Neural cell (in vitro differentiated cells): ENCODE data around the gene MIB1. TPM values are rescaled to one million over a fixed set of nuclear protein-coding genes. Genes with fewer than 3 reads are reported as not detected.

Experiments
- H2AFZ ChIP-seq: fragments of 200-600, 300-800 bp; sonication (generic), shearing (Covaris generic); 2 replicates; pipeline ENCODE4 v1.6.0; 2014; ENCODE audit warnings: low read depth, mild to moderate bottlenecking, antibody characterized with exemption, low read length, moderate library complexity
- H3F3A ChIP-seq: fragments of 200-600 bp; shearing (Covaris generic); 2 replicates; pipeline ENCODE4 v1.6.1; 2016; ENCODE audit warnings: mild to moderate bottlenecking, moderate library complexity, mixed read lengths, antibody characterized with exemption, low read length; ENCODE audit not compliant: insufficient read depth, poor library complexity, severe bottlenecking
- H3K27ac ChIP-seq: fragments of 200-600, 300-800 bp; sonication (generic), shearing (Covaris generic); 2 replicates; pipeline ENCODE4 v1.5.1; 2014; ENCODE audit warnings: mild to moderate bottlenecking, low read length, moderate library complexity
- H3K27me3 ChIP-seq: fragments of 300-800, 200-600 bp; sonication (generic), shearing (Covaris generic); 2 replicates; pipeline ENCODE4 v1.6.0; 2014; ENCODE audit warnings: mild to moderate bottlenecking, low read depth, low read length, moderate library complexity; ENCODE audit not compliant: insufficient read depth
- H3K36me3 ChIP-seq: fragments of 300-800, 200-600 bp; sonication (generic), shearing (Covaris generic); 2 replicates; pipeline ENCODE4 v1.5.1; 2014; ENCODE audit warnings: mild to moderate bottlenecking, antibody characterized with exemption, low read length, moderate library complexity; ENCODE audit not compliant: insufficient read depth
- H3K4me2 ChIP-seq: fragments of 300-800, 200-600 bp; sonication (generic), shearing (Covaris generic); 2 replicates; pipeline ENCODE4 v1.6.0; 2014; ENCODE audit warnings: mild to moderate bottlenecking, low read length
- H3K4me3 ChIP-seq: fragments of 300-800, 200-600 bp; sonication (generic), shearing (Covaris generic); 2 replicates; pipeline ENCODE4 v1.5.1; 2014; ENCODE audit warnings: mild to moderate bottlenecking, low read length, moderate library complexity
- H3K79me2 ChIP-seq: fragments of 200-600 bp; shearing (Covaris generic); replicated peaks from 2 replicates; pipeline ENCODE4 v1.6.0; 2014; ENCODE audit warnings: mild to moderate bottlenecking, low read length, moderate library complexity; ENCODE audit not compliant: insufficient read depth
- H3K9ac ChIP-seq: fragments of 300-800, 200-600 bp; sonication (generic), shearing (Covaris generic); 2 replicates; pipeline ENCODE4 v1.6.1; 2016; ENCODE audit warnings: mild to moderate bottlenecking, low read length, mixed read lengths
- H3K9me2 ChIP-seq: fragments of 200-600 bp; shearing (Covaris generic); 2 replicates; pipeline ENCODE4 v1.6.1; 2016; ENCODE audit warnings: mild to moderate bottlenecking, low read length, mixed read lengths; ENCODE audit not compliant: insufficient read depth
- H3K9me3 ChIP-seq: fragments of 200-600, 300-800 bp; sonication (generic), shearing (Covaris generic); 2 replicates; pipeline ENCODE4 v1.6.1; 2016; ENCODE audit warnings: mild to moderate bottlenecking, mixed run types, low read length, moderate library complexity, mixed read lengths
- H4K20me1 ChIP-seq: fragments of 200-600 bp; shearing (Covaris generic); 2 replicates; pipeline ENCODE4 v1.6.1; 2016; ENCODE audit warnings: mild to moderate bottlenecking, mixed run types; ENCODE audit not compliant: insufficient read depth
- EP300 ChIP-seq: fragments of 450-650 bp; conservative IDR thresholded peaks from 2 replicates; pipeline ENCODE4 v1.6.1; 2014; ENCODE audit warnings: antibody characterized with exemption, mild to moderate bottlenecking, moderate library complexity; ENCODE audit not compliant: poor library complexity, severe bottlenecking
- EZH2 ChIP-seq: fragments of 200-600, 300-800 bp; shearing (Covaris generic), sonication (generic); IDR thresholded peaks from 2 replicates; pipeline ENCODE4 v1.6.1; 2014; ENCODE audit warnings: antibody characterized with exemption, low read length, borderline replicate concordance, mild to moderate bottlenecking; ENCODE audit not compliant: insufficient read depth, poor library complexity, severe bottlenecking
- MXI1 ChIP-seq: fragments of 450-650 bp; conservative IDR thresholded peaks from 2 replicates; pipeline ENCODE4 v1.6.1; 2014; ENCODE audit warnings: antibody characterized with exemption, mild to moderate bottlenecking; ENCODE audit not compliant: poor library complexity, severe bottlenecking
- POLR2AphosphoS5 ChIP-seq: IDR thresholded peaks from 2 replicates; pipeline ENCODE4 v1.6.1; 2012
- RAD21 ChIP-seq: fragments of 450-650 bp; conservative IDR thresholded peaks from 2 replicates; pipeline ENCODE4 v1.6.1; 2014; ENCODE audit warnings: antibody characterized with exemption, mild to moderate bottlenecking, moderate library complexity
- SMC3 ChIP-seq: fragments of 450-650 bp; conservative IDR thresholded peaks from 2 replicates; pipeline ENCODE4 v1.6.1; 2014; ENCODE audit warnings: antibody characterized with exemption, mild to moderate bottlenecking, moderate library complexity; ENCODE audit not compliant: poor library complexity
- TAF1 ChIP-seq: IDR thresholded peaks from 2 replicates; pipeline ENCODE4 v1.6.1; 2012; ENCODE audit warnings: low read depth
- polyA plus RNA-seq: library from polyadenylated mRNA; depleted of rRNA; stranded (reverse); fragments of >200 nt; gene quantifications from 2 replicates; pipeline ENCODE4 v1.2.3, GENCODE V29; 2014
- TF ChIP-seq, protein P1 (sequence below): fragments of 450-650 bp; IDR thresholded peaks from 2 replicates; pipeline ENCODE4 v1.5.1; 2014; ENCODE audit warnings: antibody characterized with exemption, mild to moderate bottlenecking, moderate library complexity; ENCODE audit not compliant: poor library complexity, severe bottlenecking
- TF ChIP-seq, protein P2 (sequence below): IDR thresholded peaks from 2 replicates; pipeline ENCODE4 v1.6.1; 2012; ENCODE audit warnings: borderline replicate concordance

The MIB1 gene
- polyA plus RNA-seq, 1 donor from 2014 or later, result 68.3 TPM

DNA sequence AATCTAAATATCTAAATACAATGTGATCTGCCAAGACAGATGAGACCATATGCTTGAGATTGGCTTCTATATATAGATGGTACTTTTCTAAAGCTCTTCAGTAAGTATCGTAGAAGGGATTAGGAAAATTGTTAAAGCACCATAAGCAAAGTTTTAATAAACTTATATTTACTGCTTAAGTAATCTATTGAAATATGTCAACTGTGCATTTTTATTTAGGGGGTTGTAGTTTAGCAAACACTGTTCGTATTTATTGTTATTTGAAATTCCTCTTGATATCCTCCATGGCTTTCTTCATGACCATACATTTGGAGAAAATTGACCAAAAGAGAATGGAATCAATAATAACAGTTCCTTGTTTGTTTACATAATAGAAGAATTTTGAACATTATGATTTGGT, 102.7 kb downstream of the MIB1 start:
- no peaks in the 10 kb centered on the region for H3K9me2 ChIP-seq
- H3K36me3 ChIP-seq, result peaks cover 17% of the 10 kb centered on the region
- no peak overlapping the region for H3K4me2 ChIP-seq
- no peaks in the 10 kb centered on the region for H3K27me3 ChIP-seq
- H3F3A ChIP-seq, result no peaks in the 10 kb centered on the region
- no peaks in the 10 kb centered on the region for H4K20me1 ChIP-seq
- no peak overlapping the region for H3K4me3 ChIP-seq
- TF ChIP-seq, protein P1, sequence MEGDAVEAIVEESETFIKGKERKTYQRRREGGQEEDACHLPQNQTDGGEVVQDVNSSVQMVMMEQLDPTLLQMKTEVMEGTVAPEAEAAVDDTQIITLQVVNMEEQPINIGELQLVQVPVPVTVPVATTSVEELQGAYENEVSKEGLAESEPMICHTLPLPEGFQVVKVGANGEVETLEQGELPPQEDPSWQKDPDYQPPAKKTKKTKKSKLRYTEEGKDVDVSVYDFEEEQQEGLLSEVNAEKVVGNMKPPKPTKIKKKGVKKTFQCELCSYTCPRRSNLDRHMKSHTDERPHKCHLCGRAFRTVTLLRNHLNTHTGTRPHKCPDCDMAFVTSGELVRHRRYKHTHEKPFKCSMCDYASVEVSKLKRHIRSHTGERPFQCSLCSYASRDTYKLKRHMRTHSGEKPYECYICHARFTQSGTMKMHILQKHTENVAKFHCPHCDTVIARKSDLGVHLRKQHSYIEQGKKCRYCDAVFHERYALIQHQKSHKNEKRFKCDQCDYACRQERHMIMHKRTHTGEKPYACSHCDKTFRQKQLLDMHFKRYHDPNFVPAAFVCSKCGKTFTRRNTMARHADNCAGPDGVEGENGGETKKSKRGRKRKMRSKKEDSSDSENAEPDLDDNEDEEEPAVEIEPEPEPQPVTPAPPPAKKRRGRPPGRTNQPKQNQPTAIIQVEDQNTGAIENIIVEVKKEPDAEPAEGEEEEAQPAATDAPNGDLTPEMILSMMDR, result no peak
- TF ChIP-seq EZH2 (no peak), EP300 (no peak), TAF1 (no peak), MXI1 (no peak), RAD21 (no peak)
- TF ChIP-seq, protein P2, sequence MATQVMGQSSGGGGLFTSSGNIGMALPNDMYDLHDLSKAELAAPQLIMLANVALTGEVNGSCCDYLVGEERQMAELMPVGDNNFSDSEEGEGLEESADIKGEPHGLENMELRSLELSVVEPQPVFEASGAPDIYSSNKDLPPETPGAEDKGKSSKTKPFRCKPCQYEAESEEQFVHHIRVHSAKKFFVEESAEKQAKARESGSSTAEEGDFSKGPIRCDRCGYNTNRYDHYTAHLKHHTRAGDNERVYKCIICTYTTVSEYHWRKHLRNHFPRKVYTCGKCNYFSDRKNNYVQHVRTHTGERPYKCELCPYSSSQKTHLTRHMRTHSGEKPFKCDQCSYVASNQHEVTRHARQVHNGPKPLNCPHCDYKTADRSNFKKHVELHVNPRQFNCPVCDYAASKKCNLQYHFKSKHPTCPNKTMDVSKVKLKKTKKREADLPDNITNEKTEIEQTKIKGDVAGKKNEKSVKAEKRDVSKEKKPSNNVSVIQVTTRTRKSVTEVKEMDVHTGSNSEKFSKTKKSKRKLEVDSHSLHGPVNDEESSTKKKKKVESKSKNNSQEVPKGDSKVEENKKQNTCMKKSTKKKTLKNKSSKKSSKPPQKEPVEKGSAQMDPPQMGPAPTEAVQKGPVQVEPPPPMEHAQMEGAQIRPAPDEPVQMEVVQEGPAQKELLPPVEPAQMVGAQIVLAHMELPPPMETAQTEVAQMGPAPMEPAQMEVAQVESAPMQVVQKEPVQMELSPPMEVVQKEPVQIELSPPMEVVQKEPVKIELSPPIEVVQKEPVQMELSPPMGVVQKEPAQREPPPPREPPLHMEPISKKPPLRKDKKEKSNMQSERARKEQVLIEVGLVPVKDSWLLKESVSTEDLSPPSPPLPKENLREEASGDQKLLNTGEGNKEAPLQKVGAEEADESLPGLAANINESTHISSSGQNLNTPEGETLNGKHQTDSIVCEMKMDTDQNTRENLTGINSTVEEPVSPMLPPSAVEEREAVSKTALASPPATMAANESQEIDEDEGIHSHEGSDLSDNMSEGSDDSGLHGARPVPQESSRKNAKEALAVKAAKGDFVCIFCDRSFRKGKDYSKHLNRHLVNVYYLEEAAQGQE, result no peak
- no peaks in the 10 kb centered on the region for H3K9me3 ChIP-seq
- H2AFZ ChIP-seq, result no peak overlapping the region
- H3K79me2 ChIP-seq, result no peaks in the 10 kb centered on the region
- H3K9ac ChIP-seq, result no peak overlapping the region
- no peak overlapping the region for H3K27ac ChIP-seq

DNA sequence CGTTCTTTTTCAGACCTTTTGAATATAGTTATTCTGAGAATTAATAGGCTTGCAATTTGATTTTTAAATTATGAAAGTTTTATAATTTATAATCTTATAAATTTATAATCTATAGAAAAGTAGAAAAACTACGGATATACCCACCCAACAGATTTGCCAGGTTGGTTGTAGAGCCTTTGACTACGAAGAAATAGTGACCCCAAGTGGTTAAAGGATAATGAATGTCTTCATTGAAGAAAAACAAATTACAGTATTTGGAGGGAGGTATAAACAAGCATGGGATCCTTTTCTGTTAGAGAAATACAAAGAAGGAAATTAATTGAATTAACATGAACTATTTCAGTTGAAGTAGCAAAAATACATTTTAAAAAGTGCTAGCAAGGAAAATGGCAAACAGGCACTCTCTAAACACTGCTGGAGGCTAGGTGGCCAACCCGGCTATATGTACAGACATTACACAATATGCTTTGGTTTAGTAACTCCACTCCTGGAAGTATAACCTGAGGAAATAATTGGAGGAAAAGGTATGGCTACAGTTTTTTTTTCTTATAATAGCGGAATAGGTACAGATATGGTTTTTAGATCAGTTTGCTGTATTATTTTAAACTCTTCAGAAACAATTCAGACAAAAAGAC, 110.9 kb downstream of the MIB1 start:
- no peaks in the 10 kb centered on the region for H3F3A ChIP-seq
- no peaks in the 10 kb centered on the region for H4K20me1 ChIP-seq
- H3K4me2 ChIP-seq, result no peak overlapping the region
- no peak overlapping the region for H3K4me3 ChIP-seq
- H3K27me3 ChIP-seq, result no peaks in the 10 kb centered on the region
- TF ChIP-seq, protein P1, result no peak
- TF ChIP-seq, protein P2, result no peak
- TF ChIP-seq POLR2AphosphoS5, result no peak
- TF ChIP-seq SMC3, result no peak
- no peak for TF ChIP-seq RAD21
- H3K27ac ChIP-seq, result no peak overlapping the region
- H3K79me2 ChIP-seq, result no peaks in the 10 kb centered on the region
- no peak overlapping the region for H2AFZ ChIP-seq
- no peak overlapping the region for H3K9ac ChIP-seq
- H3K9me2 ChIP-seq, result no peaks in the 10 kb centered on the region
- peaks cover 7% of the 10 kb centered on the region for H3K36me3 ChIP-seq
- H3K9me3 ChIP-seq, result no peaks in the 10 kb centered on the region
